NCI-H2171 (cell line): ENCODE results near the gene SDCCAG8.

Experiments
- DNase-seq: peaks from one replicate; lab custom pipeline; 2025; lab: John Stamatoyannopoulos, UW

SDCCAG8 gene

DNA sequence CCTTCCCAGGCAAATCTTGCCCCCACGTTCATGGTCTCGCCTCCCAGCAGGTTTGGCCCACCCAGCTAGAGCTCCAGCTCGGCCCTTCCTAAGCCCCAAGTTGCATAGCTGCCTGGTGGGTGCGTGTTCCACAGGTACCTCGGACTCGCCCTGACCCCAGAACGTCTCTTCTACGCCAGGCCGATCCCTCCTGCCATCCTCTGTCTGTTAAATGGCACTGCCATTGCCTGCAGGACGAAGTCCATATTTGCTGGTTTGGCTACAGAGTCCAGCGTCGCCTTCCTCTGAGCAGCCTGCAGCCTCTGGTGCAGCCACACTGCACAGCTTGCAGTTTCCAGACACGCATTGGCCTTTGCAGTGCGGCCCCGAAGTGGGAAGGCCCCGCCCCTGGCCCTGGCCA lies 228.1 kb downstream of the SDCCAG8 start:
- no peak for DNase-seq

DNA sequence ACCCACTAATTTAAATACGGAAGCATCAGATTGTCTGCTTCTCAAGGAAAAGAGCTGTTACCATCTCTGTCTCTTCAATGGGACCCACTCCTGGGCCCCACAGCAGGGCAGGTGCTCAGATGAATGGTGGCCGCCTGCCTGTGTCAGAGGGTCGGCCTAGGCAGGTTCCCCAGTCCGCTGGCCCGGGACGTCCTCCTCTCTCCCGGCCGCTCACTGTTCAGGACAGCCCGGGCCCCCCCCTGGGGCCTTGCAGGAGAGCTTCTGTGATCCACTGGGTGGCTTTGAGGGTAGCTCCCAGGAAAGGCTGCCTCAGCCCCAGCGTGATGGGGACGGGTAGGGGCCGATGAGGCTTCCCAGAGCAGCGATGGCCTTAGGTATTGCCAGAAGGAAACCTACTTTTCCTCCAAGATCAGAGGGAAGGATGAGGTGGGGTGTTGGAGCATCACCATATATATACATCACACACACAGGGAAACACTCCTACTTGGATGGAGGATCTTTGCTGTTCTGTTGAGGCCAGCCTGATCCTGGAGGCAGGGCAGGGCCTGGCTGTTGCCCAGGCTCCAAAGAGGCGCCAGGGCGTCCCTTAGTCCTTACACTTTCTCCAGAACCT lies 231.3 kb downstream of the SDCCAG8 start:
- no peak for DNase-seq

- no peak for DNase-seq
Observed at GRCh38 chr1:243487649-243488227, 231.9 kb downstream of the SDCCAG8 start.

- DNase-seq, result no peak
Observed at GRCh38 chr1:243488459-243489157, 232.8 kb downstream of the SDCCAG8 start.

DNA sequence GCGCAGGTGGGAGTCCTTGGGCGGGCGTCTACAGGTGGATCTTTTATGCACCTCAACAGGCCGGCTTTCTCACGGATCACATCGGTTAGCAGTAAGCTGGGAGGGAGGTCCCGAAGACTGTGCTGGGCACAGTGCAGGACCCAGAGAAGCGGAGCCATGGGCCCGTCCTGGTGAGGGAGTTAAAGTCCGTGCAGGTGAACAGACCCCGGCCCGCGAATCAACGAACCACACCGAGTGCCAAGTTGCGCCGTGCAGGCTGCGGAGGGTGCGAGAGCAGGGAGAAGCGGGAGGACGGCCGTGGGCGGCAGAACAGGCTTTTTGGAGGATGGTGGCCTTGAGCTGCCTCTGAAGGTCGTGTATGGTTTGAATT lies 233.3 kb downstream of the SDCCAG8 start:
- no peak for DNase-seq

DNA sequence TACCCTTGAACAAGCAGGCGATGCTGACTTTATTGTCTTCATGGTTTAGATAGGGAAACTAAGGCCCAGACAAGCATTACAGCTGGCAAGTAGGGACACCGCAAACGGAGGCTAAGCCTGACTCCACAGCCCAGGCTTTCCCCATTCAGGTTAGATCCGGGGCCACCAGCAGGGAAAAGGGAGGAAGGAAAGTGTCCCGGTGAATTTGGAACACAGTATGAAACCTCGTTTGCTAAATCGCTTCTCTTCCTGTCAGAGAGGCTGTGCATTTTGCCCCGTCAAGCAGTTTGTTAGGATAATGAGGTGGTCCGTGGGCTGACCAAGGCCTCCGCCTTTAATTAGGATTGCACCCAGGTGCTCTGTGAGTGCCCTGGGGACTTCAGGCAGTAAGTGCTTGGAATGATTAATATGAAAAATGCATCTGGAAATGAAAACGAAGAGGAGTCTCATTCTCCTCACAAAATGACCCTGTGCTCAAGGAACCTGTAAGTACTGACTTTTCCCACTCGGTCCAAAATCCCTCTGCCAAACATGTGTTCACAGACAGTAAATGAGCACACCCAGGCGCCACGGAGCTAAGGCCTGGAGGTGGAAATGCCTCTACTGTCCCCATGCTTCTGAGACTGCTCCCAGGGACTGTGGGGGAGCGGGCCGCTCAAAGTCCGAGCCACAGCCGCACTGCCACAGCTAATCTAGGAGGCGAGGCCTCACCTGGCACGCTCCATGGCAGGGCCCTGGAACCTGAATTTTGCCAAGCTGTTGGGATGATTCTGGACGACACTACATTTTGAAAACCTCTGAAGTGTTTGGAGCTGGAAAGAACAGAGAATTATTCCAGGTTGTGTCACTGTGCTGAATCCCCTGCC lies 234.1 kb downstream of the SDCCAG8 start:
- no peak for DNase-seq

DNA sequence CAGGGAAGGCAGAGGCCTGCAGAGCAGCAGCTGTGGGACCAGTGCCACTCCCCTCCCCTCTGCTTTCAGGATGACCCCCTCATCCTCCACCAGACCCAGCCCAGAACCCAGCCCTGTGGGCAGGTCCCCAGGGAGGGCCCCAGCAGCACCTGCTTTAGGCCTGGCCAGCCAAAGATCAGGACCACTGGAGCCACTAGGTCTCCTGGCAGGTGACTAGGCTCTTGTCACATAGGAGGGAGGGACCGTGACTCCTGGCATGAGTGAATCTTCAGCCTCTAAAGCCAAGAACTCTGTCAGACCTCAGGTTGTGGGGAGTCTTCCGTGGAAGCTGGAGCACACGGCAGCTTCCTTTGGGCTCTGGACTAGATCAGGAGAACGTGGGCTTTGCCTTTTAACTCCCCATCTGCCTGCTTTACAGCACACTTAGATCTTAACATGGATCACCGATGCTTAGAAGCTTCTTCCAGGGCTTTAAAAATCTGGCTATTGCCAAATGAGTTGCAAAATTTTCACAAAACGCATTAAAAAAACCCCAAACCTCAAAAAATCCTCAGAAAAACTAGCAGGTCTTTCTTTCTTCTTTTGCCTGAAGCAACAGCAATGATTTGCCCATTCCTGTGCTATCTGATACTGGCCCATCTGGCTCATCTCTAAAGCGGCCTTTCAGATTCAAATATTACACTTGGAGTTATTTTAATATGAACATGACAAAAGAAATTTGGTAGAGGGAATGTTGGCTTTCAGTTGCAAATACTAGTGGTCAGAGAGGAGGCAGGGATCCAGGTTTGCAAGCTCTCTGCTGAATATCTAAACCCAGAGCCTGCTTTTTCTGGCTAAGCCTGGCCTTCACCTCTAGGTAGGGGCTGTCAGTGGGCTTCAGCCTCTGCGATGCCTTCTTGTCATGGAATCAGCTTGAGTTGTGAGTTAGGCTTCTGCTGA lies 235.2 kb downstream of the SDCCAG8 start:
- DNase-seq, result no peak

DNA sequence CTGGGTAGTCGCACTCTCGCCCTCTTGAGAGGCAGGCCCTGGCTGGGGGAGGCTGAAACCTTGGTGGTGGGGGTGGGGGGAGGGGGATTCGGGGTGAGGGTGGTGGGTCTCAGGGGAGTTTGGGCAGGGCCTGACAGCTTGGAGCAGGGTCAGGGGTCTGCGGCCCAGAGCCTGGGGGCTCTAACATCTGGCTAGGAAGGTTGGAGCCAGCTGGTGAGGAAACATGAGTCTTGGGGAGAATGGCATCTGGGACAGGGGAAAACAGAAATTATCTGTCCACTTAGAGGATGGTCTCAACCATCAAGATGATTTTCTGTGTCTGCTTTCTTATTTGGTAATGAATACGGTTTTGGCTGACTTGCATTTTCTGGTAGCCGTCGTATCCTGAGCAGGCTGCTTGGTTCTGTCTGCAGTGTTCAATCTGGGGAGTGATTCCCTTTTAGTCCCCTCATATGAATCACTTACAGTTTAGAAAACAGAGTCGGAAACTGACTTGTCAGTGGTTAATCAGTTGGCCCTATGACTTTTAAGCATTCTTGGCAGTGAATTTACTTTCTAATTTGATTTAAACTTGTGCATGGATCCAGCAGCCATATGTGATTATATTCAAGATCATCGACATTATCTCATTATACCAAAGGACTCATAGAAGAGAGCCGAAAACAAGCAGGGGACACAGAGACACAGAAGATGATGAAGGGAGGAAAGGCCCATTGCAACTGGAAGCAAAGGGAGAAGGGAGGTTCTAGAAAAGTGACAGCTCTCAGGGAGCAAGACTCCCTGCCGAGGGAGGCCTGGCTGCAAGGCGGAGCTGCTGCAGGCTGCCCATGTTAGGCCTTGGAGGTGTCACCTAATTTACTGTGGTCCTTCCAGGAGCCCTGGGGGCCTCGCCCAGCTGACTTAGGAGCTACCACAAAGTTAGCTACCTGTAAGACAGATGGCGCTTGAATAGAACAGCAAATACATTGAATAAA lies 237.6 kb downstream of the SDCCAG8 start:
- no peak for DNase-seq

- no peak for DNase-seq
Observed at GRCh38 chr1:243494741-243495431, 239.0 kb downstream of the SDCCAG8 start.

DNA sequence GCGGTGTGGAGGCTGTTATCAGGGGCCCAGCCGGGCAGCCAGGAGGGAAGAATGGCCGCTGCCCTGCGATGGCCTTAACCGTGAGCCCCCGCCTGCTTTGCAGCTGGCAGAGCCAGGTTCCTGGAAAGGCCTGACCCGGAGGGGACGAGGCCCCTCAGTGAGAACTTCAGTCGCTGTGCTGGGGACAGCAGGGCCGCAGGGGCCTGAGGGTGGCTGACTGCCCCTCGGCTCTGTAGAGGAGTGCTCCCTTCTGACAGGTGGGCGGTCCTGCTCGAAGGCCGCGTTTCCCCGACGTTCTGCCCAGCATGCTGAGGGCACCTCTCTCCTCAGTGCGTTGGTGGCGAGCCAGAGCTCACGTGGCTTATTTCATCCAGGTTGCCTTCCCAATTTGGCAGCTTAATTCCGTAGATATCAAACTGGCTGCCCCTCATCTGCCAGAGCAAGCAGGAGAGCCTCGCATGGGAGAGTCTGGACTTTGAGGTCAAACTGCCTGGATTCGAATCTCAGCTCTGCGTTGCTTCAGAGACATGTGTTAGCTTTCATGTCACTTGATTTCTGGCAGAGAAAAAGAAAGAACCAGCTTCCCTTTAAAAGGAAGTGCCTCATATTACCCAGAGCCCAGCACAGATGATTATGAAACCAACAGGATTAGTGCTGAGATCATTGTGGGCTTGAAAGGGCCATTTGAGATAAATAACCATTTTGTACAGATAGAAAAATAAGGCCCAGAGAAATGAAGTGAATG lies 239.8 kb downstream of the SDCCAG8 start:
- no peak for DNase-seq

DNA sequence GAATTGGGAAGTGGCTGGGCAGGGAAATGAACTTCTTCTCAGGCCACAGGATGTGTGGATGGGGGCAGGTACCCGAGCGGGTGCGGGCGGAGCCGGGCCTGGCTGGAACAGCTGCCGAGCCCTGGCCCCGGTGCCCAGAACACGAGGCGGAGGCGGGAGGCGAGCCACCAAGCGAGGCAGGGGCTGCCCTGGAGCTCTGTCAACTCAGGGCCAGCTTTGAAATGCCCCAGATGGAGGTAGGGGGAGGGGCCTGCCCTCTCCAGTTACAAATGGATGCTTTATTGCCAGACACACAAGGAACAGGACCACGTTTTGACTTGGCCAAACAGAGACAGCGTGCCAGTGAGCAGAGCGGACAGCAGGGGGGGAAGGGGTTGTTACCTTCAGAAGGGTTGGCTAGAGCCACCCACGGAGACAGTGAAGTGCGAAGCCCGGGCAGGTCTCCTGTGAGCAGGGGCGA lies 240.4 kb downstream of the SDCCAG8 start:
- peak; percentile 60 for DNase-seq

DNA sequence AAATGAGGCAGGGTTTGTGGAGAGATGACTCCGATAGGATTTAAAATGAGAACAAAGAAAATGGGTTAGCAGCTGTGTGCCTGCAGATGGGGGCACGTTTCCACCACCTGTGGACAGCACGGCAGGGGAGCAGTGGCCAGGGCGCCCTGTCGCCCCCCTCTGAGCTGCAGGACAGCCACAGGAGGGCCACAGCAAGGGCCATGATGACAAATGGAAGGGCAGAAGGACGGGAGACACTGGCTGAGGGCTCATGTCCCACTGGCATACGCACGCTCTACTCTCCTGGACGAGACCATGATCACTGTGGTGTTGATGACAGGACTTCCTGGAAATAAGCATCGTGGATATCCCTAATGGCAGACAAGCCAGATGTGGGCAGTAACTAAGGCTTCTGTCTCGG lies 241.0 kb downstream of the SDCCAG8 start:
- no peak for DNase-seq

DNA sequence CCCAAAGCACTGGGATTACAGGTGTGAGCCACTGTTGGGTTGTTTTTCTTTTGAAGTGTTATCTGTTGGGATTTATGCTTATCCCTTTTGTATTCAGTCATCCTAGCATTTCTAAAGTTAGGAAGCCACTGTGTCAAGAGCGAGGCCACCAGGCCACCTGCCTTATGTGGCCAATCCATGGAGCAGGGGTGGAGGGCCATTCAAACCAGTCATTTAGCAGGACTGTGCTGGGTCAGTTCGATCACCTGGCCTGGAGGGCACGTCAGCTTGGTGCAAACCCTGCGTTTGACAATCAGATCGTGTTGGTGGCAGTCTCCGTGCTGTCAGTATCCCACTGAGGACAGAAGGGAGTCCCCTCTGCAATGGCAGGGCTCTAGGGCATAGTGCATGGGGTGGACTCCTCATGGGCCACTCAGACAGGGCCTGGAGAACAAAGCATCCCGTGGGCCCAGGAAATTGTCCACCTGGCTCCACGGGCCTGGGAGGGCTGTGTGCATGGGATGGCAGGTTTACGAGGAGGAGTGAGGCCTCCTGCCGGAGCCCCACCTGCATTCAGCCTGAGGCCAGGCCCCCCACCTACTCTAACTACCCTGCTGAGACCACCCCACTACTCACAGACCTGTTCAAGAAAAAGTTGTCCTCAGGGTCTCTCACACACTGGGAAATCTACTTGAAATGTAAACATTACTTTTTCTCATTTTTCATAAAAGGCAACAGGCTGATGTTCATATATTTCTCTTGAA lies 242.3 kb downstream of the SDCCAG8 start:
- DNase-seq, result no peak

- DNase-seq, result no peak
Observed at GRCh38 chr1:243499248-243499647, 243.4 kb downstream of the SDCCAG8 start.

- no peak for DNase-seq
Observed at GRCh38 chr1:243499711-243500110, 243.9 kb downstream of the SDCCAG8 start.

- no peak for DNase-seq
Observed at GRCh38 chr1:243500512-243500911, 244.7 kb downstream of the SDCCAG8 start.

- no peak for DNase-seq
Observed at GRCh38 chr1:243501002-243501401, 245.2 kb downstream of the SDCCAG8 start.

DNA sequence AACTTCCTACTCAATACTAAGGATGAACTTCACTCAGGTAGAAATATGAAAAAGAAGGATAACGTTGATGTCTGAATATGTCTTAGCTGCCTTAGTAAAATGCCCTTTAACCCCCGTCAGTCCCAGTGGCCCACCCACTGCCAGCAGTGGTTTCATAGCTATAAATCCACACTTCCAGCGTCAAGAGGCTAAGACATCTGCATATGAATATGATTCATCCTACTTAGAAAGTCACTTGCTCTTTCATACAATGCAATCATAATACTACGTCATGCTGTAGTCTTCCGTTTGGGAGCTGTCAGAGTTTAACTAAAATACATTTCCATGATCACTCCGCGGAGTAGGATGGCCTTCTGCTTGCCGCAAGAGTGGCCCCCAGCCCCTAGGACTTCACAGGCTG lies 247.3 kb downstream of the SDCCAG8 start:
- DNase-seq, result no peak
